K562 (cell line): ENCODE data around the gene WFIKKN2. TPM values are rescaled to one million over a fixed set of nuclear protein-coding genes. Genes with fewer than 3 reads are reported as not detected.

Source experiments
- L3MBTL2 ChIP-seq: fragments of 450-650 bp; IDR thresholded peaks from 2 replicates; pipeline ENCODE4 v1.6.1; 2016; ENCODE audit warnings: mild to moderate bottlenecking, moderate library complexity
- MTA3 ChIP-seq: fragments of 450-650 bp; formaldehyde crosslinking; IDR thresholded peaks from 2 replicates; pipeline ENCODE4 v1.6.1; 2017; ENCODE audit warnings: mild to moderate bottlenecking, borderline replicate concordance
- NR2C2 ChIP-seq, 2 experiments: fragments of 200-800 bp in 1 of 2; sonication (Bioruptor generic) in 1 of 2; sonication (generic) in 1 of 2; formaldehyde crosslinking in 1 of 2; IDR thresholded peaks; 2 replicates each; pipeline versions ENCODE4 v1.6.1 to v1.8.0; 2016 to 2022; ENCODE audit warnings: mild to moderate bottlenecking in 1 of 2, missing compliant biosample characterization in 1 of 2, missing genetic modification characterization in 1 of 2, missing genetic modification reagents in 1 of 2
- SMARCB1 ChIP-seq: IDR thresholded peaks from 2 replicates; pipeline ENCODE4 v1.6.1; 2011; ENCODE audit warnings: improper control_type of control experiment, low read depth; ENCODE audit not compliant: insufficient read length
- TAF9B ChIP-seq: fragments of 450-650 bp; IDR thresholded peaks from 2 replicates; pipeline ENCODE4 v1.6.1; 2018; ENCODE audit warnings: mild to moderate bottlenecking; ENCODE audit not compliant: partially characterized antibody
- XRCC4 ChIP-seq: IDR thresholded peaks from one replicate; pipeline ENCODE4 v1.6.1; 2011; ENCODE audit not compliant: insufficient read depth, insufficient read length; ENCODE audit errors: extremely low read depth
- ZNF830 ChIP-seq: fragments of 250-450 bp; sonication (Bioruptor Pico); IDR thresholded peaks from 2 replicates; pipeline ENCODE4 v1.5.0; 2021; ENCODE audit warnings: mild to moderate bottlenecking
- polyA plus RNA-seq, 8 experiments: library from polyadenylated mRNA; depleted of rRNA in 4 of 8; stranded (reverse) in 5 of 8; unstranded in 3 of 8; fragments of >200 nt; fragmentation: Nextera tagmentation in 2 of 8; fragmentation: Illumina TruSeq in 1 of 8; extraction: Ambion mirVana in 2 of 8; extraction: Trizol in 1 of 8; gene quantifications; 2 replicates each; pipeline versions ENCODE4 v1.2.1 to v1.2.3, GENCODE V29; 2011 to 2014; ENCODE audit warnings: inconsistent platforms in 1 of 8, missing spikeins in 1 of 8
- total RNA-seq, 7 experiments: library from RNA; depleted of rRNA in 6 of 7; stranded (reverse); fragments of >200 nt in 6 of 7; fragmentation: Illumina TruSeq in 2 of 7; extraction: Trizol in 2 of 7; gene quantifications; 2 replicates each; pipeline versions ENCODE4 v1.2.1 to v1.2.3, GENCODE V29; 2011 to 2021; ENCODE audit warnings: low replicate concordance in 1 of 7
- TF ChIP-seq, protein P1 (sequence below): IDR thresholded peaks from 2 replicates; pipeline ENCODE4 v1.6.1; 2012; ENCODE audit warnings: low read depth, low read length, improper control_type of control experiment, borderline replicate concordance
- TF ChIP-seq, protein P2 (sequence below): sonication (generic); formaldehyde crosslinking; IDR thresholded peaks from 2 replicates; pipeline ENCODE4 v1.8.0; 2022; ENCODE audit warnings: mild to moderate bottlenecking, missing genetic modification reagents, borderline replicate concordance
- TF ChIP-seq, protein P3 (sequence below): fragments of 450-650 bp; IDR thresholded peaks from 2 replicates; pipeline ENCODE4 v1.6.1; 2016; ENCODE audit warnings: mild to moderate bottlenecking, moderate library complexity

The WFIKKN2 gene
- total and polyA plus RNA-seq, 9 of the 15 experiments (the other 6 are each of a cell fraction or from before 2014, with no cell fraction given): 0.07 TPM; not detected in 8

DNA sequence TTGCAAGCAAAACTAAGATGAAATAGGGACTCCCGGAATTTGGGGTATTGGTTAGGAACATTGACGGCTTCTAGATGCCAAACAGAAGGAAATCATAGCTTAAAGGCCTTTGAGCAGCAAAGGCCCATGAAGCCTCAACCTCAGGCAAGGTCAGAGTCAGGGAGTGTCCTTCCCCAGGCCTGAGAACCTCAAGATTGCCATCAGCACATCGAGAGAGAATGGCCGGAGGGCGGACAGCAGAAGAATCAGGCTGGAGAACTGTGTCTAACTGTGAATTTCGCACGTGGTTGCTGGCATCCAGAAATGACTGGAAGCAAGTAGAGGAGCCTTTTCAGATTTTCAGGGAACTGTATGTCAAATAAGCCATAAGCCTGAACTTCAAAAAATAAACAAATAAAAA lies 43.3 kb upstream of the WFIKKN2 start (continued):
- TF ChIP-seq TAF9B: no peak
- TF ChIP-seq MTA3: no peak
- TF ChIP-seq, protein P1, sequence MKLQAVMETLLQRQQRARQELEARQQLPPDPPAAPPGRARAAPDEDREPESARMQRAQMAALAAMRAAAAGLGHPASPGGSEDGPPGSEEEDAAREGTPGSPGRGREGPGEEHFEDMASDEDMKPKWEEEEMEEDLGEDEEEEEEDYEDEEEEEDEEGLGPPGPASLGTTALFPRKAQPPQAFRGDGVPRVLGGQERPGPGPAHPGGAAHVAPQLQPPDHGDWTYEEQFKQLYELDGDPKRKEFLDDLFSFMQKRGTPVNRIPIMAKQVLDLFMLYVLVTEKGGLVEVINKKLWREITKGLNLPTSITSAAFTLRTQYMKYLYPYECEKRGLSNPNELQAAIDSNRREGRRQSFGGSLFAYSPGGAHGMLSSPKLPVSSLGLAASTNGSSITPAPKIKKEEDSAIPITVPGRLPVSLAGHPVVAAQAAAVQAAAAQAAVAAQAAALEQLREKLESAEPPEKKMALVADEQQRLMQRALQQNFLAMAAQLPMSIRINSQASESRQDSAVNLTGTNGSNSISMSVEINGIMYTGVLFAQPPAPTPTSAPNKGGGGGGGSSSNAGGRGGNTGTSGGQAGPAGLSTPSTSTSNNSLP: no peak
- TF ChIP-seq NR2C2 (CRISPR knock-in tag; IDR thresholded peaks at IDR 0.05): no peak
- peak; percentile 35; the same call in 1 of the 2 replicates for TF ChIP-seq NR2C2 (tag; IDR thresholded peaks at IDR 0.05)
- no peak for TF ChIP-seq XRCC4
- TF ChIP-seq, protein P2, sequence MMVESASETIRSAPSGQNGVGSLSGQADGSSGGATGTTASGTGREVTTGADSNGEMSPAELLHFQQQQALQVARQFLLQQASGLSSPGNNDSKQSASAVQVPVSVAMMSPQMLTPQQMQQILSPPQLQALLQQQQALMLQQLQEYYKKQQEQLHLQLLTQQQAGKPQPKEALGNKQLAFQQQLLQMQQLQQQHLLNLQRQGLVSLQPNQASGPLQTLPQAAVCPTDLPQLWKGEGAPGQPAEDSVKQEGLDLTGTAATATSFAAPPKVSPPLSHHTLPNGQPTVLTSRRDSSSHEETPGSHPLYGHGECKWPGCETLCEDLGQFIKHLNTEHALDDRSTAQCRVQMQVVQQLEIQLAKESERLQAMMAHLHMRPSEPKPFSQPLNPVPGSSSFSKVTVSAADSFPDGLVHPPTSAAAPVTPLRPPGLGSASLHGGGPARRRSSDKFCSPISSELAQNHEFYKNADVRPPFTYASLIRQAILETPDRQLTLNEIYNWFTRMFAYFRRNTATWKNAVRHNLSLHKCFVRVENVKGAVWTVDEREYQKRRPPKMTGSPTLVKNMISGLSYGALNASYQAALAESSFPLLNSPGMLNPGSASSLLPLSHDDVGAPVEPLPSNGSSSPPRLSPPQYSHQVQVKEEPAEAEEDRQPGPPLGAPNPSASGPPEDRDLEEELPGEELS (CRISPR knock-in tag): no peak
- peak; percentile 31; the same call in 1 of the 2 replicates for TF ChIP-seq L3MBTL2
- TF ChIP-seq SMARCB1: no peak
- TF ChIP-seq, protein P3, sequence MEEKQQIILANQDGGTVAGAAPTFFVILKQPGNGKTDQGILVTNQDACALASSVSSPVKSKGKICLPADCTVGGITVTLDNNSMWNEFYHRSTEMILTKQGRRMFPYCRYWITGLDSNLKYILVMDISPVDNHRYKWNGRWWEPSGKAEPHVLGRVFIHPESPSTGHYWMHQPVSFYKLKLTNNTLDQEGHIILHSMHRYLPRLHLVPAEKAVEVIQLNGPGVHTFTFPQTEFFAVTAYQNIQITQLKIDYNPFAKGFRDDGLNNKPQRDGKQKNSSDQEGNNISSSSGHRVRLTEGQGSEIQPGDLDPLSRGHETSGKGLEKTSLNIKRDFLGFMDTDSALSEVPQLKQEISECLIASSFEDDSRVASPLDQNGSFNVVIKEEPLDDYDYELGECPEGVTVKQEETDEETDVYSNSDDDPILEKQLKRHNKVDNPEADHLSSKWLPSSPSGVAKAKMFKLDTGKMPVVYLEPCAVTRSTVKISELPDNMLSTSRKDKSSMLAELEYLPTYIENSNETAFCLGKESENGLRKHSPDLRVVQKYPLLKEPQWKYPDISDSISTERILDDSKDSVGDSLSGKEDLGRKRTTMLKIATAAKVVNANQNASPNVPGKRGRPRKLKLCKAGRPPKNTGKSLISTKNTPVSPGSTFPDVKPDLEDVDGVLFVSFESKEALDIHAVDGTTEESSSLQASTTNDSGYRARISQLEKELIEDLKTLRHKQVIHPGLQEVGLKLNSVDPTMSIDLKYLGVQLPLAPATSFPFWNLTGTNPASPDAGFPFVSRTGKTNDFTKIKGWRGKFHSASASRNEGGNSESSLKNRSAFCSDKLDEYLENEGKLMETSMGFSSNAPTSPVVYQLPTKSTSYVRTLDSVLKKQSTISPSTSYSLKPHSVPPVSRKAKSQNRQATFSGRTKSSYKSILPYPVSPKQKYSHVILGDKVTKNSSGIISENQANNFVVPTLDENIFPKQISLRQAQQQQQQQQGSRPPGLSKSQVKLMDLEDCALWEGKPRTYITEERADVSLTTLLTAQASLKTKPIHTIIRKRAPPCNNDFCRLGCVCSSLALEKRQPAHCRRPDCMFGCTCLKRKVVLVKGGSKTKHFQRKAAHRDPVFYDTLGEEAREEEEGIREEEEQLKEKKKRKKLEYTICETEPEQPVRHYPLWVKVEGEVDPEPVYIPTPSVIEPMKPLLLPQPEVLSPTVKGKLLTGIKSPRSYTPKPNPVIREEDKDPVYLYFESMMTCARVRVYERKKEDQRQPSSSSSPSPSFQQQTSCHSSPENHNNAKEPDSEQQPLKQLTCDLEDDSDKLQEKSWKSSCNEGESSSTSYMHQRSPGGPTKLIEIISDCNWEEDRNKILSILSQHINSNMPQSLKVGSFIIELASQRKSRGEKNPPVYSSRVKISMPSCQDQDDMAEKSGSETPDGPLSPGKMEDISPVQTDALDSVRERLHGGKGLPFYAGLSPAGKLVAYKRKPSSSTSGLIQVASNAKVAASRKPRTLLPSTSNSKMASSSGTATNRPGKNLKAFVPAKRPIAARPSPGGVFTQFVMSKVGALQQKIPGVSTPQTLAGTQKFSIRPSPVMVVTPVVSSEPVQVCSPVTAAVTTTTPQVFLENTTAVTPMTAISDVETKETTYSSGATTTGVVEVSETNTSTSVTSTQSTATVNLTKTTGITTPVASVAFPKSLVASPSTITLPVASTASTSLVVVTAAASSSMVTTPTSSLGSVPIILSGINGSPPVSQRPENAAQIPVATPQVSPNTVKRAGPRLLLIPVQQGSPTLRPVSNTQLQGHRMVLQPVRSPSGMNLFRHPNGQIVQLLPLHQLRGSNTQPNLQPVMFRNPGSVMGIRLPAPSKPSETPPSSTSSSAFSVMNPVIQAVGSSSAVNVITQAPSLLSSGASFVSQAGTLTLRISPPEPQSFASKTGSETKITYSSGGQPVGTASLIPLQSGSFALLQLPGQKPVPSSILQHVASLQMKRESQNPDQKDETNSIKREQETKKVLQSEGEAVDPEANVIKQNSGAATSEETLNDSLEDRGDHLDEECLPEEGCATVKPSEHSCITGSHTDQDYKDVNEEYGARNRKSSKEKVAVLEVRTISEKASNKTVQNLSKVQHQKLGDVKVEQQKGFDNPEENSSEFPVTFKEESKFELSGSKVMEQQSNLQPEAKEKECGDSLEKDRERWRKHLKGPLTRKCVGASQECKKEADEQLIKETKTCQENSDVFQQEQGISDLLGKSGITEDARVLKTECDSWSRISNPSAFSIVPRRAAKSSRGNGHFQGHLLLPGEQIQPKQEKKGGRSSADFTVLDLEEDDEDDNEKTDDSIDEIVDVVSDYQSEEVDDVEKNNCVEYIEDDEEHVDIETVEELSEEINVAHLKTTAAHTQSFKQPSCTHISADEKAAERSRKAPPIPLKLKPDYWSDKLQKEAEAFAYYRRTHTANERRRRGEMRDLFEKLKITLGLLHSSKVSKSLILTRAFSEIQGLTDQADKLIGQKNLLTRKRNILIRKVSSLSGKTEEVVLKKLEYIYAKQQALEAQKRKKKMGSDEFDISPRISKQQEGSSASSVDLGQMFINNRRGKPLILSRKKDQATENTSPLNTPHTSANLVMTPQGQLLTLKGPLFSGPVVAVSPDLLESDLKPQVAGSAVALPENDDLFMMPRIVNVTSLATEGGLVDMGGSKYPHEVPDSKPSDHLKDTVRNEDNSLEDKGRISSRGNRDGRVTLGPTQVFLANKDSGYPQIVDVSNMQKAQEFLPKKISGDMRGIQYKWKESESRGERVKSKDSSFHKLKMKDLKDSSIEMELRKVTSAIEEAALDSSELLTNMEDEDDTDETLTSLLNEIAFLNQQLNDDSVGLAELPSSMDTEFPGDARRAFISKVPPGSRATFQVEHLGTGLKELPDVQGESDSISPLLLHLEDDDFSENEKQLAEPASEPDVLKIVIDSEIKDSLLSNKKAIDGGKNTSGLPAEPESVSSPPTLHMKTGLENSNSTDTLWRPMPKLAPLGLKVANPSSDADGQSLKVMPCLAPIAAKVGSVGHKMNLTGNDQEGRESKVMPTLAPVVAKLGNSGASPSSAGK: 0 out of 2 replicates have a peak, but pooled peaks have one; percentile 13
- no peak for TF ChIP-seq ZNF830
- TF ChIP-seq, all 486 proteins: peak for 3
